ENCODE results near the gene OCA2.

DNA sequence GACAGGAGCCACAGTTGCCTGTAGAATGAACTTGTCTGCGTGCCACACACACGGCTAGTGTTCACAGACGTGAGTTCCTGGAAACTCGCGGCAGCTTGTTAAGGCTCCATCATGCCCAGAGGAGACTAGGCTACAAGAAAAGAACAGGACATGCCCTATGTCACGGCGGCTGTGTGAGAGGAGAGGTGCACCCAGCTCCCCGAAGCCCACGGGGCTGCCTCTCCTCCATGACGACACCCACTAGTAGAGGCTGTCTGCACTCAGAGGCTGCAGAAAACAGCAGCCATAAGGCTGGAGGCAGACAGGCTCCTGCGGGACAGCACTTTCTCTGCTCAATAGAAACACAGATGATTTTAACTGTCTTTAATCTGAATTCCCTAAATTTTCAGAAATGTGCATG is 19.0 kb upstream of the OCA2 start:
- TF ChIP-seq, protein P1, sequence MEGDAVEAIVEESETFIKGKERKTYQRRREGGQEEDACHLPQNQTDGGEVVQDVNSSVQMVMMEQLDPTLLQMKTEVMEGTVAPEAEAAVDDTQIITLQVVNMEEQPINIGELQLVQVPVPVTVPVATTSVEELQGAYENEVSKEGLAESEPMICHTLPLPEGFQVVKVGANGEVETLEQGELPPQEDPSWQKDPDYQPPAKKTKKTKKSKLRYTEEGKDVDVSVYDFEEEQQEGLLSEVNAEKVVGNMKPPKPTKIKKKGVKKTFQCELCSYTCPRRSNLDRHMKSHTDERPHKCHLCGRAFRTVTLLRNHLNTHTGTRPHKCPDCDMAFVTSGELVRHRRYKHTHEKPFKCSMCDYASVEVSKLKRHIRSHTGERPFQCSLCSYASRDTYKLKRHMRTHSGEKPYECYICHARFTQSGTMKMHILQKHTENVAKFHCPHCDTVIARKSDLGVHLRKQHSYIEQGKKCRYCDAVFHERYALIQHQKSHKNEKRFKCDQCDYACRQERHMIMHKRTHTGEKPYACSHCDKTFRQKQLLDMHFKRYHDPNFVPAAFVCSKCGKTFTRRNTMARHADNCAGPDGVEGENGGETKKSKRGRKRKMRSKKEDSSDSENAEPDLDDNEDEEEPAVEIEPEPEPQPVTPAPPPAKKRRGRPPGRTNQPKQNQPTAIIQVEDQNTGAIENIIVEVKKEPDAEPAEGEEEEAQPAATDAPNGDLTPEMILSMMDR (conservative IDR thresholded peaks at IDR 0.05; ENCODE audit: low read length) = no peak
- TF ChIP-seq EZH2phosphoT487 (IDR thresholded peaks at IDR 0.05; ENCODE audit: borderline replicate concordance) = no peak

All from Loucy (cell line).